ENCODE measurements around the gene DNM3.

DNA sequence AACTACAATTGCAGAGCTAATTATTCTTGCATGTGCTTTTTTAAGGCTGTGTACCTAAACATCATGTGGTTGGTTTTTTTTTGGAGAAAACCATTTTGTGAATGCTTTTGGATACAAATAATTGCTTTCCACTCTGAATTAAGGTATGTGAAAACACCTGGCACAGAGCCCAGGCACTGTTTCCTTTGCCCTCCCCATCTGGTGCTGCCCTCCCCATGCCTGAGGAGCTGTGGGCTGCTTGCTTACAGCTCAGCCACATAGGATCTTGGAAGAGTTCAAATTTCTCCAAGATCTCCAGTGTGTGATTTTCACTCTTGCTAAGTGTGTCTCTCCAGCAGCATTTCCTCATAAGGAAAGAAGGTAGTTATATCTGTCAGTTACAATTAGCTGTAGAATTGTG is 27.8 kb downstream of the DNM3 start:
- TF ChIP-seq EZH2 (IDR thresholded peaks at IDR 0.05; ENCODE audit: insufficient read depth, poor library complexity, severe bottlenecking) = no peak
- no peak for TF ChIP-seq EZH2phosphoT487 (IDR thresholded peaks at IDR 0.05; ENCODE audit: insufficient read depth, low read depth)

All from GM23248 (cell line).